HG02870 (cell line): ENCODE data around the gene RAB11FIP5.
"Not testable (repeated sequence)": the region's sequence is repeated elsewhere in the genome, so short reads cannot be mapped to it uniquely, and the experiment has no call there.

ENCODE experiments used
- ATAC-seq: cut with Tn5 transposase; IDR thresholded peaks from one replicate; pipeline ENCODE4 v1.9.1; 2021; ENCODE audit warnings: mild to moderate bottlenecking, moderate library complexity; ENCODE audit not compliant: unreplicated experiment

RAB11FIP5 gene

GRCh38 chr2:73111073-73112025 lies 1.4 kb downstream of the RAB11FIP5 start:
- no peak for ATAC-seq

GRCh38 chr2:73110168-73111072 lies 2.3 kb downstream of the RAB11FIP5 start:
- no peak for ATAC-seq

GRCh38 chr2:73109431-73110167 lies 3.1 kb downstream of the RAB11FIP5 start:
- no peak for ATAC-seq

GRCh38 chr2:73107211-73107926 lies 5.4 kb downstream of the RAB11FIP5 start:
- ATAC-seq = no peak

- ATAC-seq = no peak
These were observed 6.0 kb downstream of the RAB11FIP5 start for GRCh38 chr2:73106791-73107190.

- no peak for ATAC-seq
These were observed 7.2 kb downstream of the RAB11FIP5 start for GRCh38 chr2:73105511-73105971.

- ATAC-seq = no peak
These were observed 7.8 kb downstream of the RAB11FIP5 start for GRCh38 chr2:73104933-73105332.

- ATAC-seq = no peak
These were observed 9.7 kb downstream of the RAB11FIP5 start for GRCh38 chr2:73103018-73103542.

- no peak for ATAC-seq
These were observed 11.0 kb downstream of the RAB11FIP5 start for GRCh38 chr2:73101626-73102256.

GRCh38 chr2:73100956-73101355 lies 11.8 kb downstream of the RAB11FIP5 start:
- ATAC-seq = no peak

GRCh38 chr2:73099486-73099885 lies 13.3 kb downstream of the RAB11FIP5 start:
- ATAC-seq = no peak

- ATAC-seq = no peak
These were observed 16.8 kb downstream of the RAB11FIP5 start for GRCh38 chr2:73095910-73096309.

GRCh38 chr2:73093601-73094218 lies 19.0 kb downstream of the RAB11FIP5 start:
- not testable (repeated sequence) for ATAC-seq

GRCh38 chr2:73092146-73092783 lies 20.5 kb downstream of the RAB11FIP5 start:
- no peak for ATAC-seq

GRCh38 chr2:73091696-73092095 lies 21.1 kb downstream of the RAB11FIP5 start:
- no peak for ATAC-seq

GRCh38 chr2:73091164-73091563 lies 21.6 kb downstream of the RAB11FIP5 start:
- ATAC-seq = no peak

- no peak for ATAC-seq
These were observed 23.3 kb downstream of the RAB11FIP5 start for GRCh38 chr2:73089270-73090030.

GRCh38 chr2:73088703-73089102 lies 24.0 kb downstream of the RAB11FIP5 start:
- ATAC-seq = no peak
